ENCODE data around the gene CYP3A5. TPM values are rescaled to one million over a fixed set of nuclear protein-coding genes. Genes with fewer than 3 reads are reported as not detected.

CYP3A5 gene
- total and polyA plus RNA-seq, 9 of the 15 experiments (the other 6 are each of a cell fraction or from before 2014, with no cell fraction given), result 0.73 to 2.8 (median 1.5) TPM

DNA sequence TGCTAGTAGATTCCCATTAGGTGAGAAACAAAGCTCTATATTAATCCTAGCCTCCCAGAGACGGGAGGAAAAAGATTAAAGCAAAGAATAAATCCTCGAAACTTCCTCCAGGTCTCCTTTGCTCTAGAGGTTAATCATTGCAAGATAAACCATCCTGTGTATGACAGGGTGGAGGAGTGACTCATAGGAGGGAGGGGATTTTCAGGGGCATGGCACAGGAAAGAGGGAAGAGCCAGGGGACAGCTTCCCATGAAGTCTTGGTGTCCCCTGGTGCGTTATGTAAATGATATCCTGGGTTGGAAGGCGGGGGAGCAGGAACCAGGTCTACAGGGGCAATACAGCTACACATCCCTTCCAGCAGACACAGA is 780 bp downstream of the CYP3A5 start (continued):
- TF ChIP-seq HSF4 (CRISPR knock-in tag; IDR thresholded peaks at IDR 0.05; ENCODE audit: borderline replicate concordance) (no peak), ZSCAN29 (IDR thresholded peaks at IDR 0.05) (peak; percentile 87), RB1 (IDR thresholded peaks at IDR 0.05; ENCODE audit: low read depth) (no peak), CREM (IDR thresholded peaks at IDR 0.05; ENCODE audit: low read depth) (peak; percentile 33; the same call in 1 of the 2 replicates), ZNF224 (CRISPR knock-in tag; IDR thresholded peaks at IDR 0.05) (no peak), U2AF1 (optimal IDR thresholded peaks at IDR 0.05; ENCODE audit: low read depth, low read length) (no peak), PYGO2 (tag; IDR thresholded peaks at IDR 0.05) (no peak), L3MBTL2 (IDR thresholded peaks at IDR 0.05) (peak; percentile 41; the same call in 1 of the 2 replicates), ATF7 (IDR thresholded peaks at IDR 0.05) (no peak; the same call in none of the 2 replicates), ZNF785 (CRISPR knock-in tag; IDR thresholded peaks at IDR 0.05) (no peak), ETS2 (tag; IDR thresholded peaks at IDR 0.05; ENCODE audit: borderline replicate concordance, poor library complexity, severe bottlenecking) (no peak), NR3C1 (CRISPR knock-in tag; IDR thresholded peaks at IDR 0.05) (no peak), FOXK2 (conservative IDR thresholded peaks at IDR 0.05 in 1 of 2, IDR thresholded peaks at IDR 0.05 in 1 of 2; ENCODE audit: low read depth in 2 of 2) (no peak), CBX8 (IDR thresholded peaks at IDR 0.05; ENCODE audit: borderline replicate concordance, extremely low read depth, low read depth, low read length, poor library complexity, severe bottlenecking) (no peak), FOXA3 (CRISPR knock-in tag; conservative IDR thresholded peaks at IDR 0.05 in 1 of 2, IDR thresholded peaks at IDR 0.05 in 1 of 2) (no peak)
- TF ChIP-seq, protein P1, sequence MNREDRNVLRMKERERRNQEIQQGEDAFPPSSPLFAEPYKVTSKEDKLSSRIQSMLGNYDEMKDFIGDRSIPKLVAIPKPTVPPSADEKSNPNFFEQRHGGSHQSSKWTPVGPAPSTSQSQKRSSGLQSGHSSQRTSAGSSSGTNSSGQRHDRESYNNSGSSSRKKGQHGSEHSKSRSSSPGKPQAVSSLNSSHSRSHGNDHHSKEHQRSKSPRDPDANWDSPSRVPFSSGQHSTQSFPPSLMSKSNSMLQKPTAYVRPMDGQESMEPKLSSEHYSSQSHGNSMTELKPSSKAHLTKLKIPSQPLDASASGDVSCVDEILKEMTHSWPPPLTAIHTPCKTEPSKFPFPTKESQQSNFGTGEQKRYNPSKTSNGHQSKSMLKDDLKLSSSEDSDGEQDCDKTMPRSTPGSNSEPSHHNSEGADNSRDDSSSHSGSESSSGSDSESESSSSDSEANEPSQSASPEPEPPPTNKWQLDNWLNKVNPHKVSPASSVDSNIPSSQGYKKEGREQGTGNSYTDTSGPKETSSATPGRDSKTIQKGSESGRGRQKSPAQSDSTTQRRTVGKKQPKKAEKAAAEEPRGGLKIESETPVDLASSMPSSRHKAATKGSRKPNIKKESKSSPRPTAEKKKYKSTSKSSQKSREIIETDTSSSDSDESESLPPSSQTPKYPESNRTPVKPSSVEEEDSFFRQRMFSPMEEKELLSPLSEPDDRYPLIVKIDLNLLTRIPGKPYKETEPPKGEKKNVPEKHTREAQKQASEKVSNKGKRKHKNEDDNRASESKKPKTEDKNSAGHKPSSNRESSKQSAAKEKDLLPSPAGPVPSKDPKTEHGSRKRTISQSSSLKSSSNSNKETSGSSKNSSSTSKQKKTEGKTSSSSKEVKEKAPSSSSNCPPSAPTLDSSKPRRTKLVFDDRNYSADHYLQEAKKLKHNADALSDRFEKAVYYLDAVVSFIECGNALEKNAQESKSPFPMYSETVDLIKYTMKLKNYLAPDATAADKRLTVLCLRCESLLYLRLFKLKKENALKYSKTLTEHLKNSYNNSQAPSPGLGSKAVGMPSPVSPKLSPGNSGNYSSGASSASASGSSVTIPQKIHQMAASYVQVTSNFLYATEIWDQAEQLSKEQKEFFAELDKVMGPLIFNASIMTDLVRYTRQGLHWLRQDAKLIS (CRISPR knock-in tag; IDR thresholded peaks at IDR 0.05), result no peak
- TF ChIP-seq, protein P2, sequence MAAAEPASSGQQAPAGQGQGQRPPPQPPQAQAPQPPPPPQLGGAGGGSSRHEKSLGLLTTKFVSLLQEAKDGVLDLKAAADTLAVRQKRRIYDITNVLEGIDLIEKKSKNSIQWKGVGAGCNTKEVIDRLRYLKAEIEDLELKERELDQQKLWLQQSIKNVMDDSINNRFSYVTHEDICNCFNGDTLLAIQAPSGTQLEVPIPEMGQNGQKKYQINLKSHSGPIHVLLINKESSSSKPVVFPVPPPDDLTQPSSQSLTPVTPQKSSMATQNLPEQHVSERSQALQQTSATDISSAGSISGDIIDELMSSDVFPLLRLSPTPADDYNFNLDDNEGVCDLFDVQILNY (CRISPR knock-in tag; IDR thresholded peaks at IDR 0.05), result no peak
- TF ChIP-seq, protein P3, sequence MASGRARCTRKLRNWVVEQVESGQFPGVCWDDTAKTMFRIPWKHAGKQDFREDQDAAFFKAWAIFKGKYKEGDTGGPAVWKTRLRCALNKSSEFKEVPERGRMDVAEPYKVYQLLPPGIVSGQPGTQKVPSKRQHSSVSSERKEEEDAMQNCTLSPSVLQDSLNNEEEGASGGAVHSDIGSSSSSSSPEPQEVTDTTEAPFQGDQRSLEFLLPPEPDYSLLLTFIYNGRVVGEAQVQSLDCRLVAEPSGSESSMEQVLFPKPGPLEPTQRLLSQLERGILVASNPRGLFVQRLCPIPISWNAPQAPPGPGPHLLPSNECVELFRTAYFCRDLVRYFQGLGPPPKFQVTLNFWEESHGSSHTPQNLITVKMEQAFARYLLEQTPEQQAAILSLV (tag; IDR thresholded peaks at IDR 0.05), result no peak
- TF ChIP-seq, protein P4, sequence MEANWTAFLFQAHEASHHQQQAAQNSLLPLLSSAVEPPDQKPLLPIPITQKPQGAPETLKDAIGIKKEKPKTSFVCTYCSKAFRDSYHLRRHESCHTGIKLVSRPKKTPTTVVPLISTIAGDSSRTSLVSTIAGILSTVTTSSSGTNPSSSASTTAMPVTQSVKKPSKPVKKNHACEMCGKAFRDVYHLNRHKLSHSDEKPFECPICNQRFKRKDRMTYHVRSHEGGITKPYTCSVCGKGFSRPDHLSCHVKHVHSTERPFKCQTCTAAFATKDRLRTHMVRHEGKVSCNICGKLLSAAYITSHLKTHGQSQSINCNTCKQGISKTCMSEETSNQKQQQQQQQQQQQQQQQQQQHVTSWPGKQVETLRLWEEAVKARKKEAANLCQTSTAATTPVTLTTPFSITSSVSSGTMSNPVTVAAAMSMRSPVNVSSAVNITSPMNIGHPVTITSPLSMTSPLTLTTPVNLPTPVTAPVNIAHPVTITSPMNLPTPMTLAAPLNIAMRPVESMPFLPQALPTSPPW (CRISPR knock-in tag; IDR thresholded peaks at IDR 0.05), result peak; percentile 56; the same call in 1 of the 2 replicates
- TF ChIP-seq, protein P5, sequence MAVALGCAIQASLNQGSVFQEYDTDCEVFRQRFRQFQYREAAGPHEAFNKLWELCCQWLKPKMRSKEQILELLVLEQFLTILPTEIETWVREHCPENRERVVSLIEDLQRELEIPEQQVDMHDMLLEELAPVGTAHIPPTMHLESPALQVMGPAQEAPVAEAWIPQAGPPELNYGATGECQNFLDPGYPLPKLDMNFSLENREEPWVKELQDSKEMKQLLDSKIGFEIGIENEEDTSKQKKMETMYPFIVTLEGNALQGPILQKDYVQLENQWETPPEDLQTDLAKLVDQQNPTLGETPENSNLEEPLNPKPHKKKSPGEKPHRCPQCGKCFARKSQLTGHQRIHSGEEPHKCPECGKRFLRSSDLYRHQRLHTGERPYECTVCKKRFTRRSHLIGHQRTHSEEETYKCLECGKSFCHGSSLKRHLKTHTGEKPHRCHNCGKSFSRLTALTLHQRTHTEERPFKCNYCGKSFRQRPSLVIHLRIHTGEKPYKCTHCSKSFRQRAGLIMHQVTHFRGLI (CRISPR knock-in tag; IDR thresholded peaks at IDR 0.05), result no peak

All from K562 (cell line).